ENCODE results near the gene MRTFB. TPM values are rescaled to one million over a fixed set of nuclear protein-coding genes. Genes with fewer than 3 reads are reported as not detected.

MRTFB gene
- total and polyA plus RNA-seq, 2 donors (not counting 3 experiments of a cell fraction or from before 2014, with no cell fraction given): 19.6 to 49.5 TPM

GRCh38 chr16:14236401-14236800 is 165.3 kb downstream of the MRTFB start:
- POLR2A ChIA-PET: no interaction called here
- Histone ChIP-seq H3K9me1 (replicated peaks; ENCODE audit: control insufficient read depth, extremely low read depth, insufficient read depth, low read length) (no peaks in the 10 kb centered on the region), H3K27me3 (ENCODE audit: control insufficient read depth in 2 of 2, insufficient read depth in 2 of 2, low read length in 2 of 2) (no peaks in the 10 kb centered on the region), H3K9me3 (replicated peaks; ENCODE audit: control insufficient read depth, insufficient read depth, low read length) (no peaks in the 10 kb centered on the region), H3K4me1 (ENCODE audit: control insufficient read depth, extremely low read depth, insufficient read depth, low read length) (no peaks in the 10 kb centered on the region), H3K9ac (replicated peaks; ENCODE audit: extremely low read depth, insufficient read depth, low read length) (no peak overlapping the region), H4K20me1 (replicated peaks; ENCODE audit: control insufficient read depth, extremely low read depth, insufficient read depth, low read length) (no peaks in the 10 kb centered on the region), H3K36me3 (ENCODE audit: control insufficient read depth in 2 of 2, extremely low read depth in 1 of 2, insufficient read depth in 2 of 2, low read length in 2 of 2) (peaks cover 9 to 20% of the 10 kb centered on the region in 2 experiments), H3K79me2 (ENCODE audit: control insufficient read depth, insufficient read depth, low read length) (no peaks in the 10 kb centered on the region), H3K27ac (ENCODE audit: insufficient read depth, low read depth, low read length) (no peak overlapping the region), H3K4me2 (ENCODE audit: insufficient read depth, low read length) (no peak overlapping the region), H2AFZ (ENCODE audit: low read depth, low read length) (no peak overlapping the region), H3K4me3 (replicated peaks in 1 of 3; ENCODE audit: insufficient read depth in 1 of 3, low read depth in 1 of 3, low read length in 3 of 3) (no peak overlapping the region)
- CTCF ChIA-PET: interaction anchor here (0.7 to 2.1 kb wide), 2 partner anchors 13 to 313 kb away, joined by 3 to 13 read pairs; no protein-coding TSS in a partner anchor
- dilution Hi-C loops (cut with MboI; ENCODE audit: extremely low pct_ligation_motif_present, low sequenced_read_pairs) (loop anchor here (25.0 kb wide), 1 partner anchor 299 kb away; no protein-coding TSS in a partner anchor), intact Hi-C loops (cut with micrococcal nuclease) (no loop called here)
- TF ChIP-seq MYC (IDR thresholded peaks at IDR 0.05; ENCODE audit: low read depth, low read length) (no peak), JUN (IDR thresholded peaks at IDR 0.05; ENCODE audit: borderline replicate concordance, insufficient read depth, insufficient read length, low read depth) (no peak), GATA2 (IDR thresholded peaks at IDR 0.05; ENCODE audit: insufficient read depth, insufficient read length, low read depth, low read length) (no peak), POLR2A (IDR thresholded peaks at IDR 0.05; ENCODE audit: low read depth, low read length) (no peak), EZH2 (IDR thresholded peaks at IDR 0.05; ENCODE audit: borderline replicate concordance, low read depth, low read length, severe bottlenecking) (no peak), POLR2AphosphoS5 (IDR thresholded peaks at IDR 0.05; ENCODE audit: insufficient read depth, low read depth, low read length) (no peak), FOS (IDR thresholded peaks at IDR 0.05; ENCODE audit: borderline replicate concordance, insufficient read depth, low read length) (no peak)
- TF ChIP-seq, protein P1, sequence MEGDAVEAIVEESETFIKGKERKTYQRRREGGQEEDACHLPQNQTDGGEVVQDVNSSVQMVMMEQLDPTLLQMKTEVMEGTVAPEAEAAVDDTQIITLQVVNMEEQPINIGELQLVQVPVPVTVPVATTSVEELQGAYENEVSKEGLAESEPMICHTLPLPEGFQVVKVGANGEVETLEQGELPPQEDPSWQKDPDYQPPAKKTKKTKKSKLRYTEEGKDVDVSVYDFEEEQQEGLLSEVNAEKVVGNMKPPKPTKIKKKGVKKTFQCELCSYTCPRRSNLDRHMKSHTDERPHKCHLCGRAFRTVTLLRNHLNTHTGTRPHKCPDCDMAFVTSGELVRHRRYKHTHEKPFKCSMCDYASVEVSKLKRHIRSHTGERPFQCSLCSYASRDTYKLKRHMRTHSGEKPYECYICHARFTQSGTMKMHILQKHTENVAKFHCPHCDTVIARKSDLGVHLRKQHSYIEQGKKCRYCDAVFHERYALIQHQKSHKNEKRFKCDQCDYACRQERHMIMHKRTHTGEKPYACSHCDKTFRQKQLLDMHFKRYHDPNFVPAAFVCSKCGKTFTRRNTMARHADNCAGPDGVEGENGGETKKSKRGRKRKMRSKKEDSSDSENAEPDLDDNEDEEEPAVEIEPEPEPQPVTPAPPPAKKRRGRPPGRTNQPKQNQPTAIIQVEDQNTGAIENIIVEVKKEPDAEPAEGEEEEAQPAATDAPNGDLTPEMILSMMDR (IDR thresholded peaks at IDR 0.05; ENCODE audit: extremely low read depth in 1 of 2, insufficient read depth in 1 of 2, low read depth in 1 of 2, low read length in 2 of 2): no peak
- TF ChIP-seq, protein P2, sequence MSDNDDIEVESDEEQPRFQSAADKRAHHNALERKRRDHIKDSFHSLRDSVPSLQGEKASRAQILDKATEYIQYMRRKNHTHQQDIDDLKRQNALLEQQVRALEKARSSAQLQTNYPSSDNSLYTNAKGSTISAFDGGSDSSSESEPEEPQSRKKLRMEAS (IDR thresholded peaks at IDR 0.05; ENCODE audit: insufficient read depth, insufficient read length): no peak
- DNase-seq (ENCODE audit: low read depth, low spot score): no peak
- BruUV-seq (replicated peaks): no TSS peak
- no peak for FAIRE-seq

Data from endothelial cell of umbilical vein (primary cell).